GM21786 (cell line): ENCODE data around the gene USP10.
"Not testable (repeated sequence)": the region's sequence is repeated elsewhere in the genome, so short reads cannot be mapped to it uniquely, and the experiment has no call there.

ENCODE experiments used
- ATAC-seq: cut with Tn5 transposase; IDR thresholded peaks from one replicate; pipeline ENCODE4 v1.9.1; 2021; ENCODE audit not compliant: unreplicated experiment

USP10 gene

DNA sequence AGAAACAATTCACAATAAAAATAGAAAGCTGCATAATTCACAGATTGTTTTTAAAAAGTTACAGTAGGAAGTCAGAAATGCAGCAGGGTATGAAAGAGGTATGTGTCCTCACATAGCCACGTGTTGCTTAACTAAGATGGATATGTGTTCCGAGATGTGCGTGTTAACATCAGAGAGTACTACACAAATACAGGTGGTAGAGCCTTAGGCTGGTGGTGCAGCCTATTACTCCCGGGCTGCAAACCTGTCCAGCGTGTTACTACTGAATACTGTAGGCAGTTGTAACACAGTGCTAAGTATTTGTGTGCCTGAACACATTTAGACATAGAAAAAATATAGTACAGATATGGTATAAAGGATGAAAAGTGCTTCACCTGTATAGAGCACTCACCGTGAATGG is 46.4 kb downstream of the USP10 start:
- no peak for ATAC-seq

DNA sequence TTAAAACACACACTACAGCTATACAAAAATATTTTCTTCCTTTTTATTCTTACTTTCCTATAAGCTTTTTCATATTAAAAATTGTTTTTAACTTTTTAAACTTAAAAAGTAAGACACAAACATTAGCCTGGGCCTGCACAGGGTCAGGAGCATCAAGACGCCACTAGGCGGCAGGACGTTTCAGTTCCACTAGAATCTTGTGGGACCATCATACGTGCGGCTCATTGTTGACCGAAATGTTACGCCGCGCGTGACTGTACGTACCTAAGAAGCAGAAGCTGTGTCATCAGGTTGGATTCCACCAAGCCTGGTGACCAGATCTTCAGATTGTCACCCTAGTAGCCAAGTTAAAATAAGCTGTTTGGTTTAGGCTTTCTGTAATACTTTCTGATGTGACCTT is 47.1 kb downstream of the USP10 start:
- ATAC-seq, result no peak

DNA sequence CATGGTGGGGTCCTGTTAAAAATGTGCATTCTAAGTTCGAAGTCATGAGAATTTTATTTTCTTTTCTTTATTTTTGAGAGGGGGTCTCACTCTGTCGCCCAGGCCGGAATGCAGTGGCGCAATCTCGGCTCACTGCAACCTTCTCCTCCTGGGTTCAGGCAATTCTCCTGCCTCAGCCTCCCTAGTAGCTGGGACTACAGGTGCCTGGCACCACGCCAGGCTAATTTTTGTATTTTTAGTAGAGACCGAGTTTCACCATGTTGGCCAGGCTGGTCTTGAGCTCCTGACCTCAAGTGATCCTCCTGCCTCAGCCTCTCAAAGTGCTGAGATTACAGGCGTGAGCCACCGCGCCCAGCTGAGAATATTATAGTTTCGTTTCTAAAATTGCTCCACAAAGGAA is 48.4 kb downstream of the USP10 start:
- not testable (repeated sequence) for ATAC-seq

DNA sequence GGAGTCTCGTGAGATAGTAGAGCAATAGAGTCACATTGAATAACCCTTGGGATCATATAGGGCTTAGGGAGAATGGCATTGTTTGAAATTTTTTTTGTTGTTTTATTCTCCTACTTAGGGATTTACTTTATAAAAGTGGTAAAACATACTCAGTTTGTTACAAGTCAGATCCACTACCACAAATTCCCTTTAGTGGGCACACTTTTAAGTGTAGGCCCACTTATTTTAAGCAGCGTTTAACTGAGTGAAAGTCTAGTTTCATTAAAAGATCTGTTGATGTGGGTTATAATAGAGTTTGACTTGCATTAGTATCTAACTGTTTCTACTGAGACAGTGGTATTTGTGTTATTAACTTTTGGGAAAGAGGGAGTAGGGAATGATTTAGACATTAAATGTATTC is 49.3 kb downstream of the USP10 start:
- no peak for ATAC-seq

DNA sequence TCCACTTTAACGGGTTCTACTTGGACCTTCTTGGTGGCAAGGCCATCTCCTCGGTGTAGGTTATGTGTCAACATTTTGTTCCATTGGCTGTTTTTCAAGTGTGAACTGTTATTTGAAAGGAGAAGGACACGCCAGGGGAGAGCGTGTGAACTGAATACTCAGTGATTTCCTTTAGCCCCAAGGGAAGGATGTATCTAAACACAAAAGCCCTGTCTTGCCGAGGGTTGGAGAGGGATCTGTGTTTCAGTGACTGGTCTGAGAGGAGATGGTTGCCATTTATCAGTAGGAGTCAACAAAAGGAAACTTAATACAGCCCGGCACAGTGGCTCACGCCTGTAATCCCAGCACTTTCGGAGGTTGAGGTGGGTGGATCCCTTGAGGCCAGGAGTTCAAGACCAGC is 50.0 kb downstream of the USP10 start:
- ATAC-seq, result no peak

DNA sequence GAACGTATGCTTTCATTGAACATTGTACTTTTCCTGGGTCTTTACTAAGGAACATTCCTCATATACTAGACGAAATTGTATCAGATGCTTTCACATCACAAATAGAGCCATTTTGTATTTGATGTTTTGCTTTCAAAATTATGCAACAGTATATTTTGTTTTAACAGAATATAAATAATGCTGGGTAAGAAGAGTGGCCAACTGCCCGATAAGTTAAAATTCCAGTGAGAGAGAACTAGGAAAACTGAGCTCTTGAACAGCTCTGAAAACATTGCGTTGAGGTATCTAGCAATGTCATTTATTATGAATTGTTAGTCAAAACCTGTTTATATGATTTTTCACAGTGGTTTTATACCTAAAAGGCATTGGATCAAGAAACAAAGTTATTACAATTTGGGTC is 50.8 kb downstream of the USP10 start:
- ATAC-seq, result no peak

DNA sequence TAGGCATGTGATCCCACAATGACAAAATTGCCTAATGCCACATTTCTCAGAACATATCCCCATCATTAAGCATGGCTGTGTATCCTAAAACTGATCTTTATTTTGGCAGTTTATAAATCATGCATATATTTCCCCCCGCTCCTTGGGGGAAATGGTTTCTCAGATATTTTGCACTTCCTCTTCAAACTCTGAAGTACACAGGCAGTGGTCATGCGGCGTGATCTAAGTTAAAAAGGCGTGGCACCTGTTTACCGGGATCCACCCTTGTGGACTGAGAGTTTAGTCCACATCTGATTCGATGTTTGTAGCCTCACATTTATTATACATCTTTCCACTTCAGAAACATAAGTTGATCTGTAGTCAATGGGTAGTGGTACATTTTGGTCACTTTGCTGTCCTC is 51.4 kb downstream of the USP10 start:
- ATAC-seq, result no peak

DNA sequence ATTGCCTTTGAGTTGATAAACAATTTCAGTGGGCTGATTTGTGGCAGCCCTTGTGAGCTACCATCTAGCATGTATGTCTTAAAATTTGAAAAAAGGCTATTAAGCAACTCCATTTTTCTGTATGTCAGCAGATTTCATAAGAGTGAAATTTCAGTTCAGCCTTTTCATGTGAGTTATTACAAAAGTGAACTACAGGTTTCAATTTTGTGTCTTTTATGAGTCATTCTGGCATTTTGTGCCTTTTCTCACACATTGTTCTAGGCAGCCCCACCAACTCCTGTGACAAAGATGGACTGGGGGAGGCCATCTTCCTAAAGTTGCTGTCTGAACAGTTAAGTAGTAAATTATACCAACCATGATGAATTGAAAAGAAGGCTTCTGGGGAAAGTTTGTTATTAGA is 52.1 kb downstream of the USP10 start:
- peak; percentile 53 for ATAC-seq

DNA sequence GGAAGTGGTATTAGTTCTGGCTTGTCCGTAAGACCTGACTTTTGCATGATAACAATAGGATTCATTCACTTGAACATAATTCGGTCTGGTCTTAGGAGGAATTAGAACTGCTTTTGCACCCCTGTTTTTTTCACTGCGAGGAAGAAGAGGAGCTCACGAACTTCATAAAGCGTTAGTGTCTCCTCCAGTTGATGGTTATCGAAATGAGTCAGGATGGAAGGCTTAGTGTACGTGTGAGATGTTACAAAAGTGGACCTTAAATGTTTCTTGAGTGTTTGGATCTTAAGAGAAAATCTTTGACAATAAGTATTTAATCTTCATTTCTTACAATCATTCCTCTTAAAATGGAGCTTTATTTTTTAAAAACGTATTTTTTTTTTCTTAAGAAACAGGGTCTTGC is 52.8 kb downstream of the USP10 start:
- ATAC-seq, result no peak

DNA sequence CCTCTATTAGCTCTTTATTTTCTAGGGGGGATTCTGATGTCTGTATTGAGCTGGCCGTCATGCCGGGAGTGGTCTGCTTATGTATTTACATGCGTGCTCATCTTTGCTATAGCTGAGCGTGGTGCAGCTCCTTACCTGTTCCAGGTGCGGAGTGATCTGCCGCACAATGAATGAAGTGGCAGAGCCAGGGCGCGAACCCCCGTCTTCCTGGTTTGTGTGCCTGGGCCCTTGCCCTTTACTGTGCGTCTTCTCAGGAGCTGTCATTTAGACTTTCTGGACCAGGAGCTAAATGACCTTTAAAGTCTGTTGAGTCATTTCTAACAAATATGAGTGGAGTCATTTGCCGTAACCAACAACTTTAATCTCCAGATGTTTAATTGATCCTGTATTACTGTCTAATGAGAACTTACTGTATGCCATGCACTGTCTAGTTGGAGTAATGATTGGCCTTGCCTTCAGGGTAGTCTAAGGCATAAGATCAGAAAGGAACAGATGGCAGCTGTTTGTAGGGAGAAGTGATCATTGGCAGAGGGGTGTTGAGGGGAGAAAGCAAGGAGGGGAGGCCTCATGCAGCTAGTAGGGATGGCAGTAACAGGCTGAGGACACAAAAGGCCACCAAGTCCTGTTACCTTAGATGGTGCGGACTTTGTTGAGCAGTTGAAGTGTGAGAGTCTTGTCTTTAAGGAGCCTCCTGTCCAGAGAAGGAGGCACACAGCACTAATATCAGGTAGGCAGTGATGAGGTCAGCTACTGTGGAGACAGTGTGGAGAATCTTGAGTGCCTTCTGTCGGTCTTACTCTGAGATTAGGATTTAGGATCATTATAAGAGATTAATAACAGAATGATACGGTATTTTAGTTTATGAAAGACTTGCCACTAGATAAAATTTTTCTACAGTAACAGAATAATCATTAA is 53.9 kb downstream of the USP10 start:
- no peak for ATAC-seq

DNA sequence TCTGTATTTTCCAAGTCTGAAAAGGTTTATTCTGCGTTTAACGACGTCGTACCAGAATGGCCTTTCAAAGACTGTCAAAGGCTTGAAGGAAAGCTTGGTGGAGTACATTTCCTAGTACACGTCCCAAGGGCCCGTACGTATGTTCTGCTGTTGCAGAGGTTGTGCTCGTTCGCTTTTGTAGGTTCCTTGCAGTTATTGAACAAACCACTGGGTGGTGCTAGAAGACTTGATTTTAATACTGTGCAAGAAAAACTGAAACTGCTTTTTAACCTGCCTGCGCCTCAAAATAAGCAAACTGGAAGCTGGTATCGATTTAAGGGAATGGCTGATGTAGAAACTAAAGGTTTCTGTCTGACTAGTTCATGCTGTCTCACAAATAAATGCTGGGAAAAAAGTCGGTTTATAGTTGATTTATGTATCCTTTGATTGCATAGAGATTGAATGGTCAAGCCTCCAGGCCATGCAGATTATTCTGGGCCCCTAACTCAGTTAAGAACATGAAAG is 54.6 kb downstream of the USP10 start:
- no peak for ATAC-seq

DNA sequence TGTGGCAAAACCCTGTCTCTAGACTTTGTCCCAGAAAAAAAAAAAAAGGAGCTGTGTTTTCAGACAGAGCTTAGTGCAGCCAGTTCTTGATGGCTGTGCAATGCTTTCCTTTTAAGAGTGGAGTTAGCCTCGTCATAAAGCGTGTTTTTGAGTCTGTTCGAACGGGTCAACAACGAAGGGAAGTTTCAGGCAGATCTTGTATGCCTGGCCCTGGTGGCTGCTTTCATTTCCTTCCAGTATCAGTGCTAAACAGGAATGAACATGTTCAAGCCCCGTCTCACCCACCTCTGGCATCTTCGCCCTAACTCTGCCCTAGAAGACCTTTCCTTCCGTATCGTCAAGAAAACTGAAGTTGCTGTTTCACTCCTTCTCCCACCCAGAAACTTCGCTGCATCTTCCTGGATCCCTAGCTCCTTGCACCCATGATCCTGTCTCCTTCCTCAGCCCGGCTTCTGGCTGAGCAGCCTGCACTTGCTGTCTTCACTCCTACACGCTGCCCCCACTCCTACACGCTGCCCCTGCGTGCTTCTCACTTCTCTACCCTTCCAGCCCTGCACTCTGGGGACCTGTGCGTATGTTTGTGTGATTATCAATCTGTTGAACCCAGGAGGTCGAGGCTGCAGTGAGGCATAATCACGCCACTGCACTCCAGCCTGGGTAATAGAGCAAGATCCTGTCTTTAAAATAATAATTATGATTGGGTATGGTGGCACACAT is 55.3 kb downstream of the USP10 start:
- no peak for ATAC-seq

DNA sequence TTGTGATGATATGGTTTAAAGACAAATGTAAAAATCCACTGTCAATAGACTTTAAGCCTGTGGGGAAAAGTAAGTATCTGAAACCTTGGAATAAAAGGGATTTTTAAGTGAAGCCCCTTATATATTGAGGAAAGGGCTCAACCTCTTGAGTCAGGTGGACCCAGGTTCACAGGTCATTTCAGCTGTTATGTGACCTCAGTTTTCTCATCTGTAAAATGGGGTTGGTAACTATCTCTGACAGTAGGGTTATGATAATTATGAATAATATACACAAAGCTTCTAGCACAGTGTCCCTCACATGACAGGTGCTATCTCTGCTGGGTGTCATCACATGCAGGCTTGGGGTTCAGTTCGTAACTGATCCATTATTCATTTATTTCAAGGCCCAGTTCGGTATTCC is 57.0 kb downstream of the USP10 start:
- ATAC-seq, result no peak

DNA sequence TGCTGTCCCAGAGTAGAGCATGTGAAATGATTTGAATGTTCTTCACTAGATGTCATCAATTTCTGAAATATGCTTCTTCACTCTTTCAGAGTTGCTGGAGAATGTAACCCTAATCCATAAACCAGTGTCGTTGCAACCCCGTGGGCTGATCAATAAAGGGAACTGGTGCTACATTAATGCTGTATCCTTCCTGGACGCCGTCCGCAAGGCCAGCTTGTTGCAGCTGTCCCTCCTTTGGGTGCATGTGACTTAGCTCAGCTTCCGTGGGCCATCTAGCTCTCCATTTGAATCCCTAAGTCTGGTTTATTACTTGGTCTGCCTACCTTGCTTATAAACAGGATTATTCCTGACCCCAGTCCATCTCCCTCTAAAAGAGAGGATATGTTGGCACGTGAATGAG is 58.8 kb downstream of the USP10 start:
- ATAC-seq, result no peak

DNA sequence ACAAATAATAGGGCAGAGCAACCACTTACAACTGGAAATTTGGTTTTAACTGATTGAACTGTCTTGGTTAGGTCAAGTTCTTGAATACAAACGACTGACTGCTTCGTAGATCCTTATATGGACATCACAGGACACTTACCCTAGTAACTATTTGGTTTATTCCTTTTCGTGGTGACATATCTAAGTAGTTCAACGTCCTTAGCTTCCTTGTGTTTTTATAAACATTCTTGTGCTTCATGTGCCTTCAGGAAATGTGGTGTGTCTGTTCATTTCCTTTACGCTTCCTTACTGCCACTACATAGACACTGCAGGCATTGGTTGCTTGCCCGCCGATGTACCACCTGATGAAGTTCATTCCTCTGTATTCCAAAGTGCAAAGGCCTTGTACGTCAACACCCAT is 59.3 kb downstream of the USP10 start:
- ATAC-seq, result no peak

DNA sequence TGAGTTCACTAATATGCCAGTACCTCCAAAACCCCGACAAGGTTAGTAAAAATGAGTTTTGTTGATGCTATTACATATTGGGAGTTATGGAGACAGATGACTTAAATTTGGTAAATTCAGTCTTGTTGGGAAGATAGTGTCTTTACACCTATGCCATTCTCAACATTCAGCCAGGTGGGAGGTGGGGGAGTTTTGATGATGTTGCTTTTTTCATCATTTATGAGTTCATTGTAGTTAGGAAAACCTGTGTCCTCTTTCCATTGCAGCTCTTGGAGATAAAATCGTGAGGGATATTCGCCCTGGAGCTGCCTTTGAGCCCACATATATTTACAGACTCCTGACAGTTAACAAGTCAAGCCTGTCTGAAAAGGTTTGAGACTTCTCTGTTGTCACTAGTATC is 60.1 kb downstream of the USP10 start:
- ATAC-seq, result no peak

DNA sequence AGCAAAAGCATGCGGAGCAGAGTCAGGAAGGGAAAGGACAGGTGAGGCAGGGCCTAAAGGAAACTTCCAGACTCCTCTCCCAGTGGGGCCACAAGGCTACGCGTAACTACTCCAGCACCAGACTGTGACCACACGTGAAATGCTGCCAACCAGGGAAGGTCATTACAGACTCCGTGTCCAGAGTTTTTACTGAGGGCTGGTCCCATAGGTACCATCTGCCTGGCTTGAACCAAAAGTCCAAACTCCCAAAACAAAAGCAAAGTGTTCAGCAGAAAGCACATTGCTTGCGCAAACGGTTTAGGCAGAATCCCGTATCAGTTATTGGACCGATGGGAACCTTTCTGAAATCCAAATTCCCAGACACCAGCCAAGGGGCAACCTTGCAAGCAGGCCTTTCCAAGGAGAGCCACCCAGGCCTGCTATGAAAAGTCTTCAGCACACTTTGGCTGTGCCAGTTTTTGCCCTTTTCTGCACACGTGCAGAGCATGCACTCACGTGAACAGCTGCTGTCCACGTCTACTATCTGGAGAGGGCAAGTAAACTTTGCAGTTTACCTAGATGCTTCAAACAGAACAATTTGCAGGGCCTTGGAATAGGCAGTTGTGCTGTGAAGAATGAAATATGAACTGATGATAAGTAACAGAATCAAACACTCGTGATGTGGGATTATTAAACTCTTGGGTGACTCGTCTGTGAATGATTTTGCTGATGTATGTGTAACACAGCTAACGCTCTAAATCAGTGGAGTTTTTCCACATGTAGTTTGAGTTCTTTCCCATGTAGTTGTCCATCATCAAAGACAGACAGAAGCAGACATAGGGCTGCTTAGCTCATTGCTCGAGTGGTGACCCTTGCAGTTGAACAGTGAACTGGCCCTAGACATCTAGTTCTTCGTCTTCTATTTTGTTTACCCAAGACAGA is 61.9 kb downstream of the USP10 start:
- ATAC-seq, result no peak

DNA sequence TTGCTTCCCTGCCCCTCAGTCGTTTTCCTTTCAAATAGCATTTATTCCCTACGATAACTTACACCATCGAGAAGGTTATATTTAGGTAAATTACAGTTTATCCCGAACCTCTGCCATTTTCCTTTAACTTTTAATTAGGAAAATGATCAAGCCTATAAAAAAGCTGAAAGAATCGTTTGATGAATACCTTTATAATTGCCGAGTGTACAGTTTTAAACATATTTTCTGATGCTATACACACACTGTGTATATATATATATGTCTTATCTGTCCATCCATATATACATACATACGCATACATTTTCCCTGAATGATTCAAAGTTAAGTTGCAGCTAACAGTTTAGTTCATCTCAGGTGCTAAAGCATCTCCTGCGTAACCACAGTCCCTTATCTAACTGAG is 63.4 kb downstream of the USP10 start:
- no peak for ATAC-seq

DNA sequence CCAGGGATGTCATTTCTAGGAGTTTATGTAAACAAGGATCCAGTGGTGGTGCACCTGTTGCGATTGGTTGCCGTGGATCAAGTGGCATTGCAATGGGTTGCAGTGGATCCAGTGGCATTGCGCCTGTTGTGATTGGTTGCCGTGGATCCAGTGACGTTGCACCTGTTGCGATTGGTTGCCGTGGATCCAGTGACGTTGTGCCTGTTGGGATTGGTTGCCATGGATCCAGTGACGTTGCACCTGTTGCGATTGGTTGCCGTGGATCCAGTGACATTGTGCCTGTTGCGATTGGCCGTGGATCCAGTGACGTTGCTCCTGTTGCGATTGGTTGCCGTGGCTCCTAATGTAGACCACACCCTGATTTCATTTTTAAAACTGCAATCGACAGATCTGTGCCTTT is 63.8 kb downstream of the USP10 start:
- no peak for ATAC-seq

DNA sequence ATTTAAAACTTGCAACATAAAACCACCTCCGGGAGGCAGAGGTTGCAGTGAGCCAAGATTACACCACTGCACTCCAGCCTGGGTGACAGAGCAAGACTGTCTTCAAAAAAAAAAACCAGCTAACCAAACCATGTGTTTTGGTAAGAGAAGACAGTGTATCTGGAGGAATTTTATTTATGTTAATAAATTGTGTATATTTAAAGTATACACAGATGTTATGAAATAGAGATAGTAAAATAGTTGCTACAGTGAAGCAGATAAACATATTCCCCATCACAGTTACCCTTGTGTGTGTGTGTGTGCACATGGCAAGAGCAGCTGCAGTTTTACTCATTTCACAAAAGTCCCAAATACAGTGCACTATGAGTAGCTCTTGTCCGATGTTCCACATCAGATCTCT is 65.2 kb downstream of the USP10 start:
- no peak for ATAC-seq
